ENCODE results near the gene FGD6. TPM values are rescaled to one million over a fixed set of nuclear protein-coding genes. Genes with fewer than 3 reads are reported as not detected.

Gene FGD6
- total RNA-seq, 1 experiment from 2014 or later = 14.3 TPM

DNA sequence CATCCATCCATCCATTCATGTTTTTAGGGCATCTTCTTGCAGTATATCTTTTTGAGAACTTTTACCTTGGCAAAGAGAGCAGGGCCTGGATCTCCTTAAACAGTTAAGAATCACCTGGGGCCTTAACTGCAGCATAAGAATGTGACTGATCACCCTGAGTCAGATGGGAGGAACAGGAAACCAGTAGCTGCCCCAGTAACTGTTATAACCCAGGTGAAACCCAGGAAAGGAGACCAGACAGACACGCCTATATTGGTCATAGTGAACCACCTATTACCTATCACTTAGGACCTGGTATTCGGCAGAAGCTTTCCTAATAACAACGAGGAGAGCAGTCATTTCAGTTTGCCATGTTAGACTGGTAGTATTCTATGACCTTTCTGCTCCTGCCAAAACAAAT, 100.5 kb downstream of the FGD6 start:
- H3K9ac ChIP-seq (ENCODE audit: low read length) = peak overlapping the region; percentile 43

DNA sequence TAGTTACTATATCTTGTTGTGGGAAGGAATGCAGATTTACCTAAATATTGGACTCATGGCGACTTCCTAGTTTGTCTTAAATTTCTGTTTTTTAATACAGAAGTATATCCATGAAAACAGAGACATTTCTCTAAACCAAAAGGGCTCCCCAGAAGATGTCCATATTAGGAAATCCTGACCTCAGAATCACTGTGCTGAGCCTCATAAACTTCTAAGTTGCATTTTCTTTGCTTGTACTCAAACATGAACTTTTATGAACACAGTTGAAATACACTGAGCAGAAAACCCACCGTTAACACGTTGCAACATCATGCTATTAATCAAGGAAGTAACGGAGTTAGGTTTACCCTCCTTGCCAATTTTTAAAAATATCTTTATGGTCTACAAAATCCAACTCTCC, 100.9 kb downstream of the FGD6 start:
- Histone ChIP-seq H3K4me2 (ENCODE audit: low read length) (peak overlapping the region; percentile 65), H3K27me3 (ENCODE audit: low read length) (no peaks in the 10 kb centered on the region), H3K9ac (ENCODE audit: low read length) (peak overlapping the region; percentile 9; the same call in 1 of the 2 replicates), H3K27ac (ENCODE audit: low read length) (peak overlapping the region; percentile 78), H3K4me3 (ENCODE audit: low read length) (peak overlapping the region; percentile 11; the same call in 1 of the 2 replicates), H3K36me3 (ENCODE audit: low read depth, low read length) (peaks cover 3% of the 10 kb centered on the region; the same call in 1 of the 2 replicates), H3K9me3 (ENCODE audit: low read length) (no peaks in the 10 kb centered on the region), H4K20me1 (ENCODE audit: low read length) (no peaks in the 10 kb centered on the region), H2AFZ (ENCODE audit: low read length) (no peak overlapping the region), H3K9me2 (replicated peaks; ENCODE audit: low read length) (no peaks in the 10 kb centered on the region), H3F3A (ENCODE audit: low read length, unreplicated experiment) (peaks cover 8% of the 10 kb centered on the region), H3K79me2 (ENCODE audit: low read length) (peaks cover 15% of the 10 kb centered on the region; the same call in 1 of the 2 replicates), H3K4me1 (ENCODE audit: insufficient read depth, low read length) (peaks cover 49% of the 10 kb centered on the region)
- BruUV-seq (replicated peaks) = TSS peak; percentile 94
- DNase-seq (no peak), ATAC-seq (no peak)
- intact Hi-C loops (cut with micrococcal nuclease) = loop anchor here (1.0 to 5.0 kb wide), 4 partner anchors 13 to 418 kb away; partner anchors contain the start of gene NR2C1
- CTCF ChIA-PET = interaction anchor here (0.7 to 1.8 kb wide), 5 partner anchors 44 to 418 kb away, joined by 4 to 16 read pairs (median 6); partner anchors contain the start of genes FGD6 and VEZT
- TF ChIP-seq EZH2 (IDR thresholded peaks at IDR 0.05; ENCODE audit: low read length, unreplicated experiment) = no peak
- no peak for TF ChIP-seq EZH2phosphoT487 (IDR thresholded peaks at IDR 0.05; ENCODE audit: borderline replicate concordance, low read length)
- TF ChIP-seq, protein P1, sequence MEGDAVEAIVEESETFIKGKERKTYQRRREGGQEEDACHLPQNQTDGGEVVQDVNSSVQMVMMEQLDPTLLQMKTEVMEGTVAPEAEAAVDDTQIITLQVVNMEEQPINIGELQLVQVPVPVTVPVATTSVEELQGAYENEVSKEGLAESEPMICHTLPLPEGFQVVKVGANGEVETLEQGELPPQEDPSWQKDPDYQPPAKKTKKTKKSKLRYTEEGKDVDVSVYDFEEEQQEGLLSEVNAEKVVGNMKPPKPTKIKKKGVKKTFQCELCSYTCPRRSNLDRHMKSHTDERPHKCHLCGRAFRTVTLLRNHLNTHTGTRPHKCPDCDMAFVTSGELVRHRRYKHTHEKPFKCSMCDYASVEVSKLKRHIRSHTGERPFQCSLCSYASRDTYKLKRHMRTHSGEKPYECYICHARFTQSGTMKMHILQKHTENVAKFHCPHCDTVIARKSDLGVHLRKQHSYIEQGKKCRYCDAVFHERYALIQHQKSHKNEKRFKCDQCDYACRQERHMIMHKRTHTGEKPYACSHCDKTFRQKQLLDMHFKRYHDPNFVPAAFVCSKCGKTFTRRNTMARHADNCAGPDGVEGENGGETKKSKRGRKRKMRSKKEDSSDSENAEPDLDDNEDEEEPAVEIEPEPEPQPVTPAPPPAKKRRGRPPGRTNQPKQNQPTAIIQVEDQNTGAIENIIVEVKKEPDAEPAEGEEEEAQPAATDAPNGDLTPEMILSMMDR (conservative IDR thresholded peaks at IDR 0.05; ENCODE audit: low read depth, low read length) = no peak
- POLR2A ChIA-PET (ENCODE audit: unreplicated experiment) = interaction anchor here (0.5 to 0.7 kb wide), 2 partner anchors 43 to 113 kb away, joined by 5 to 14 read pairs; partner anchors contain the start of gene NR2C1

More for the DNA sequence above, 100.5 kb downstream of the FGD6 start:
- Histone ChIP-seq H3K9me3 (ENCODE audit: low read length) (no peaks in the 10 kb centered on the region), H3K79me2 (ENCODE audit: low read length) (peaks cover 15% of the 10 kb centered on the region; the same call in 1 of the 2 replicates), H3K36me3 (ENCODE audit: low read depth, low read length) (peaks cover 3% of the 10 kb centered on the region; the same call in 1 of the 2 replicates), H4K20me1 (ENCODE audit: low read length) (no peaks in the 10 kb centered on the region), H3K27me3 (ENCODE audit: low read length) (no peaks in the 10 kb centered on the region), H2AFZ (ENCODE audit: low read length) (no peak overlapping the region), H3K9me2 (replicated peaks; ENCODE audit: low read length) (no peaks in the 10 kb centered on the region), H3K4me1 (ENCODE audit: insufficient read depth, low read length) (peaks cover 49% of the 10 kb centered on the region), H3K4me2 (ENCODE audit: low read length) (peak overlapping the region; percentile 65), H3F3A (ENCODE audit: low read length, unreplicated experiment) (peaks cover 8% of the 10 kb centered on the region), H3K27ac (ENCODE audit: low read length) (peak overlapping the region; percentile 78), H3K4me3 (ENCODE audit: low read length) (peak overlapping the region; percentile 47)
- ChIA-PET CTCF (interaction anchor here (0.7 to 1.8 kb wide), 7 partner anchors 44 to 418 kb away, joined by 4 to 16 read pairs (median 6); partner anchors contain the start of genes FGD6 and VEZT), POLR2A (ENCODE audit: unreplicated experiment) (interaction anchor here (0.5 to 1.1 kb wide), 8 partner anchors 20 to 218 kb away, joined by 3 to 14 read pairs (median 4); partner anchors contain the start of genes FGD6, NR2C1 and VEZT)
- DNase-seq = peak; percentile 95
- peak; percentile 89 for ATAC-seq
- intact Hi-C loops (cut with micrococcal nuclease) = loop anchor here (1.0 to 5.0 kb wide), 6 partner anchors 13 to 418 kb away; partner anchors contain the start of genes FGD6, NR2C1 and VEZT
- no TSS peak for BruUV-seq (replicated peaks)
- TF ChIP-seq EZH2 (IDR thresholded peaks at IDR 0.05; ENCODE audit: low read length, unreplicated experiment) (no peak), EZH2phosphoT487 (IDR thresholded peaks at IDR 0.05; ENCODE audit: borderline replicate concordance, low read length) (no peak)
- TF ChIP-seq, protein P1 (conservative IDR thresholded peaks at IDR 0.05; ENCODE audit: low read depth, low read length) = no peak
